ENCODE results near the gene USP46.

Gene USP46

DNA sequence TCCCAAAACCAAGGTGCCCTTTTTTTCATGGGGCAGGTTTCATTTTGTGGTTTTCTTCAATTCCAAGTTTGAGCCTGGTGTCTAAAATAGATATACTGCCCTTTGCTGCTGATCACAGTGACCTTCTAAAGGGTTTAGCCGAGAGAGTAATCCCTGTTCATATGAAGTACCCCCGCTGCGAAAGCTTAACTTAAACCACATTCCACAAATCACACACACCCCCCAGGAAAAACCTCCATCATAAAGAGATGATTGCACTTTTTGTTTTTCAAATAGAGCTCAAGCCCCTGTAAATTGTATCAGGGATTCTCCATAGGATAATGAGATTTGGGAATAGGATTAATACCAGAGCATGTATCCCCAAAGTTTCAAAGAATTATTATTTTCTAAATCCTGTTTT, 90.8 kb downstream of the USP46 start:
- no peak for DNase-seq

GRCh38 chr4:52566136-52567031, 92.7 kb downstream of the USP46 start:
- DNase-seq = no peak

- no peak for DNase-seq
These were observed 98.2 kb downstream of the USP46 start for GRCh38 chr4:52560844-52561280.

DNA sequence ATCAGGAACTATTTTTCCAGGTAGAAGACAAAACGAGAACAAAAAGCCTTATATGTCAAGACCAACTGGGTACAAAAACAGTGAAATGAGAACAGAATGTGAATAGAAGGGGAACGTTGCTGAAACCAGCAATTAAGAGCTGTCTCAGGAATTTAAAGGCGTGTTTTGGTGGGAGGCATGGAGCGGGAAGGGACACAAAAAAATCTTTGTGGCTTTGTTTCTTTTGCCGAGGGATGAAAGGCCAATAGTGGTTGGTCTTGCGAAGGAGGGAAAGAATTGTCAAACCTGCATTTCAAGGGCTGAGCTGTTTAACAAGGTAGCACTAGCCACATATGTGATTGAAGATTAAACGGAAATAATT, 103.8 kb downstream of the USP46 start:
- no peak for DNase-seq

DNA sequence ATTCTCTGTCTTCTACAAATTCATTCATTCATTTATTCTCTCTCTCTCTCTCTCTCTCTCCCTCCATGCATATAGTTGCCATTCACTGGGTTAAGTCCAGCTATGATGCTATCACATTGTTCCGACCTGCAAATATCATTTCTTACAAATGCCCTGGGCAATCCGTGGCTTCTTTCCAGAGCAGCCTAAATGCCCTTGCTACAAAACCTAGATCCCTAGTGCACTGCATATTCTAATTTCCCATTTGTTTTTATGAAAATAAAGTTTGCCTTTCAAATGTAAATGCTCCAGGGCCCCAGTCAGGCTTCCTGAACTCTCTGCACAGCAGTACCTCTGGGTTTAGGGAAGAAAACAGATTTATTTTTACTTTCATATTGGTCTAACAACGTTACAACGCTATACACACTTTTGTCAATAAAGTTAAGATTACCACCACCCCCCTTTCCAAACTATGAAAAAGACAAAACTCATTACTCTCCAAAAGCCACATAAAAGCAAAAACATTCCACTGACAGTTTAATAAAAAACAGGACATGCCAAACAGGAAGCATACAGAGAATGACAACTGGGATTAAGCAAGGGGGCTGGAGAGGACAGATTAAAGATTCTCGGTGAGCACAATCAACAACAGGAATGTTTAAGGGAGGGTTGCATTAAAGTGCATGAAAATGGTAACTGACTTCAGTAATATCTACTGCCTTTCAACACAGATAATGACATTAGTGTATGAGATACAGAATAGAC, 104.3 kb downstream of the USP46 start:
- no peak for DNase-seq

DNA sequence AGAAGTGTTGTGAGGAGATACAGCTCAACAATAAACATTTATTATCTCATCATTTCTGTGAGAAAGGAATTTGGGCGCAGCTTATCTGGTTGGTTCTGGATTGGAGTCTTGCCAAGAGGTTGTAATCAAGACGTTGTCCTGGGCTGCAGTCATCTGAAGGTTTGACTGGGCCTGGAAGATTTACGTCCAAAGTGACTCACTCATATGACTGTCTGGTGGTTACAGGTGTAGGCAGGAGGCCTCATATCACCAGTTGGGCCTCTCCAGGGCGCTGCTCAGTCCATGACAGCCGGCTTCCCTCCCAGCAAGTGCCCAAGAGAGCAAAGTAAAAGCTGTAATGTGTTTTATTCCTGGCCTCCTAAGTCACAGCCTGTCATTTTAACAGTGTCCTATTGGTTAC, 106.3 kb downstream of the USP46 start:
- DNase-seq = no peak

GRCh38 chr4:52551487-52551886, 107.6 kb downstream of the USP46 start:
- DNase-seq = no peak

DNA sequence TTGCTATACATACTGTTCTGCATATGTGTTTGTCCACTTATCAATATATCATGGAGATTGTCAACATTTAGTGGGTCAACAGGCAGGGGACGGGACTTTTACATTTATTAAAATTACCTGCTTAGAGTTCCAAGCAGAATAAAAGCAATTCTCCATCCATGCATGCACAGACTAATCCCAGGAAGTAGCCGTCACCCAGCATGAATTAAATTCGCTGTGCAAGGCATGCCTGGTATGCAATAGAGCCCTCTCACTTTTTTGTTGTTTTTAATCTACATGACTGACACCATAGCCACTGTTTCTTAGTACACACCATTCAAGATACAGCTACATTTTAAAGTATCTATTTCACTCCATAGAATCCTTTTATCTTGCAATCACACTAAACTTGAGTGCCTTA, 108.9 kb downstream of the USP46 start:
- no peak for DNase-seq

- no peak for DNase-seq
These were observed 110.1 kb downstream of the USP46 start for GRCh38 chr4:52548818-52549570.

GRCh38 chr4:52546449-52546848, 112.7 kb downstream of the USP46 start:
- DNase-seq = no peak

DNA sequence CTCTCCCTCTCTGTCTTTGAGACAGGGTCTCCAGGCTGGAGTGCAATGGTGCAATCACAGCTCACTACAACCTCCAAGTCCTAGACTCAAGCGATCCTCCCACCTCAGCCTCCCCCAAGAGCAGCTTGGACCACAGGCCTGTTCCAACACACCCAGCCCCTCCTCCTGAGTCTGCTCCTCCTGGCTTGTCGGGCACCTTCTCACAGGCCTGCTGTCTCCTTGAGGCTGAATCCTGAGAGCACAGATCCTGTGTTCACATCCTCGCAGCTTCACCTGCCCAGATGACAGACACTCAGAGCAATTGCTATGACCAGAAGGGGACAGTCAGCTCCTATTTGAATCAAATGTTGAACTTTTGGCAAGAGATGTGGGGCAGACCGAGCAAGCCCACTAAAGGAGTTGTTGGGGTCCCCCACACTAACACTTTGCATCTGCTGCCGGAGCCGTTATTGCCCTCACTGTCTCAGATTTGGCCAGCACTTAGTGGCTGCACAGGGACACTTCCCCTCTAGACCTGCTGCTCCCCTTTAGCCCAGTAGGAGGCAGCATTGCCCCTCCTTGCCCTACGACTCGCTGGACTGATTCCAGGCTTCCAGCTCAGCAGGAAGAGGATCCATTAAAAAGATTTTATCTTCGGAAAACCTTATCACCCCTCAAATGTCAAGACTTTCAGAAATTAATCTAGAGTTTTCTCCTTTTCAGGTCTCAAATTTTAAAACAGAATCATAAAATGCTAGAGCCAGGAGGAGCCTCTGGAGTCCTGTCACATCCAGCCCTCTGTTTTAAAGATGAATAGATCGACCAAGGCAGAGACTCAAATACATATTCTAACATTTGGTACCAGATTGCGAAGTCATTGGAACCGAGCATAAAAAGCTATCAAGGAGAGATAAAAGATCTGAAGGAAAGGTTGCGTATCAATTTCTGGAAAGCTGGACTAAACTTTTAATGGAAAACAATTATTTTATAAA, 113.7 kb downstream of the USP46 start:
- peak; percentile 56 for DNase-seq
